ENCODE results near the gene ANO1. TPM values are rescaled to one million over a fixed set of nuclear protein-coding genes. Genes with fewer than 3 reads are reported as not detected.

Gene ANO1
- polyA plus RNA-seq, 10 donors, result 6.1 to 13.5 (median 9.4) TPM

GRCh38 chr11:70072861-70073755 is 5.0 kb upstream of the ANO1 start:
- DNase-seq, result peak in 1 of 3 donors; percentile 72

- peak; percentile 7 to 77 (median 46) for DNase-seq
Observed at GRCh38 chr11:70073871-70074371, 4.2 kb upstream of the ANO1 start.

- no peak for DNase-seq
Observed at GRCh38 chr11:70074746-70075145, 3.4 kb upstream of the ANO1 start.

- DNase-seq, result no peak
Observed at GRCh38 chr11:70075836-70076235, 2.3 kb upstream of the ANO1 start.

GRCh38 chr11:70076461-70076931 is 1.6 kb upstream of the ANO1 start:
- DNase-seq, result no peak

- DNase-seq, result no peak
Observed at GRCh38 chr11:70077411-70078094, 564 bp upstream of the ANO1 start.

GRCh38 chr11:70078781-70079616 is 882 bp downstream of the ANO1 start:
- no peak for DNase-seq

GRCh38 chr11:70079691-70080090 is 1.6 kb downstream of the ANO1 start:
- no peak for DNase-seq

GRCh38 chr11:70080763-70081162 is 2.6 kb downstream of the ANO1 start:
- no peak for DNase-seq

- no peak for DNase-seq
Observed at GRCh38 chr11:70082829-70083228, 4.7 kb downstream of the ANO1 start.

GRCh38 chr11:70084046-70084984 is 6.2 kb downstream of the ANO1 start:
- DNase-seq, result no peak

- DNase-seq, result no peak
Observed at GRCh38 chr11:70085815-70086769, 8.0 kb downstream of the ANO1 start.

GRCh38 chr11:70087446-70088167 is 9.5 kb downstream of the ANO1 start:
- DNase-seq, result no peak

- no peak for DNase-seq
Observed at GRCh38 chr11:70088735-70089250, 10.7 kb downstream of the ANO1 start.

GRCh38 chr11:70089631-70090030 is 11.5 kb downstream of the ANO1 start:
- DNase-seq, result no peak

GRCh38 chr11:70090961-70091381 is 12.9 kb downstream of the ANO1 start:
- DNase-seq, result no peak

- DNase-seq, result no peak
Observed at GRCh38 chr11:70091638-70092037, 13.5 kb downstream of the ANO1 start.

- no peak for DNase-seq
Observed at GRCh38 chr11:70092959-70093715, 15.0 kb downstream of the ANO1 start.
